RCC 7860 (cell line): Measurements from ENCODE around the gene SFXN2.
A peak's percentile ranks its signal among the peaks of the same experiment; 100 is the strongest.
"Not testable (repeated sequence)": the region's sequence is repeated elsewhere in the genome, so short reads cannot be mapped to it uniquely, and the experiment has no call there.

ENCODE experiments used
- DNase-seq: peaks from one replicate; pipeline ENCODE4 v3.0.0-alpha.2; 2015; ENCODE audit warnings: low spot score
- FAIRE-seq: peaks from 2 replicates; lab custom pipeline; 2012; peaks lifted over from hg19 to GRCh38; lab: Jason Lieb, UNC

Gene SFXN2

GRCh38 chr10:102679596-102679995, 34.8 kb upstream of the SFXN2 start:
- FAIRE-seq (peak; percentile 56), DNase-seq (no peak)

- FAIRE-seq = no peak
- no peak for DNase-seq
Observed at GRCh38 chr10:102681696-102682095, 32.7 kb upstream of the SFXN2 start.

DNA sequence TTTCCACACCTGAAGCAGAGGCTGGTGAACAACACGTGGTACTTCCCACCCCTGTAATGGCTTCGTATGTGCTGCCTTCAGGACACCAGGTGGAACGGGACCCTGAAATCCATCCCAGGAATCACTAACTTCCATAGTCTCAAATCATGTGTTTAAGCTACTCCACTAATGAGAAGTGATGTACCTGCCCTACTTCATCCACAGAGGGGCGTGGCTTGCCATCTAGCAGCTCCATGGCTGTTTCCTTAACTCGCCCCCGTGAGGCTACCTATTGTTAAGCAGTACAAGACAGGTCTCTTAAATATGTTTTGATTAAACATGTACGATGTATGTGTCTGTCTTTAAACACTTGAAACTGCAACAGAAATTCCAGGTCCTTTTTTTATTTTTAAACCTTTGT, 32.0 kb upstream of the SFXN2 start:
- FAIRE-seq = no peak
- DNase-seq = no peak

- no peak for DNase-seq
- FAIRE-seq = no peak
Observed at GRCh38 chr10:102682981-102683380, 31.5 kb upstream of the SFXN2 start.

DNA sequence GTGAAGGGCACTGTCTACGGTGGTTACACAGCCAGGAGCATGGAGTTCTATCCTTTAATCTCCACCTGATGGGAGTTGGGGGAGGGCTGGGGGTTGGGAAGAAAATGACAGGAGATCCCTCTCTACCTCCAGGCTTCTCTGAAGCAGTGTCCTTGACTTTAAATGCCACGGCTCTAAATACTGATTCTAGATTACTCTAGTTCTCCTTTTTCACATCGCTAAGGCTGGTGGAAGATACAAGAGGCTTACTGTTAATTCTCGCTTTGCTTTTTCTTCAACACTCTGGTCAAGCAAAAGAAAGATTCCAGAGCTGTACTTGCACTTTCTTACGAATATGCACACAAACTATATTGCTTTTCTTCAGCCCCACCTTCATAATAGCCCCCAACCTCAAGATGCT, 30.7 kb upstream of the SFXN2 start:
- FAIRE-seq (no peak), DNase-seq (no peak)

DNA sequence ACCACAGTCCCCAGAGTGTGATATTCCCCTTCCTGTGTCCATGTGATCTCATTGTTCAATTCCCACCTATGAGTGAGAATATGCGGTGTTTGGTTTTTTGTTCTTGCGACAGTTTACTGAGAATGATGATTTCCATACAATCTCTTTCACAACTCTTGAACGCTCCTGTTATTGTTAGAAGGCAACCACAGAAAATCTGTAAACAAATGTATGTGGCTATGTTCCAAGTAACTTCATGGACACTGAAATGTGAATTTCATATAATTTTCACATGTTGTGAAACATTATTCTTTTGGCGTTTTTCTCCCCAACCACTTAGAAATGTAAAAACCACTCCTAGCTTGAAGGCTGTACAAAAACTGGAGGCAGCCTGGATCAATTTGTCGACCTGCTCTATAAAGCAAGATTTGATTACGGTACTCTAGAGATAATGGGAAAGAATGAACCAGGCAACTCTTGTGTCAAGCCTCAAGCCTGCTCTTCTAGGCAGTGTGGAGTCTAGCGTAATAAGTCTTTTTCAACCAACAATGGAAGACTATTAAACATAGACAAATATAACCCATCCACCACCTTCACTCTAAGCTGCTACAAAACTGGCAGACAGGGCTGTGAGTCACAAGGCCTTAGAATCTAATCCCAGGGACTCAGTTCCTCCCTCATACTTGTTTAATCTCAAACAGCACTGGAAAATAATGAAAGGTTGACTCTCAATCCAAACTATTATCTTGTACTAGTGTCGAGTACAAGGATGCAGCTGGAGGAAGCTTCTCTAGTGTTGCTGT, 23.0 kb upstream of the SFXN2 start:
- DNase-seq (no peak), FAIRE-seq (no peak)

GRCh38 chr10:102695401-102695800, 19.0 kb upstream of the SFXN2 start:
- not testable (repeated sequence) for FAIRE-seq

GRCh38 chr10:102696736-102697135, 17.7 kb upstream of the SFXN2 start:
- DNase-seq (no peak), FAIRE-seq (no peak)

More at GRCh38 chr10:102695401-102695800, 19.0 kb upstream of the SFXN2 start:
- DNase-seq = not testable (repeated sequence)

- FAIRE-seq = no peak
Observed at GRCh38 chr10:102698894-102699293, 15.5 kb upstream of the SFXN2 start.

DNA sequence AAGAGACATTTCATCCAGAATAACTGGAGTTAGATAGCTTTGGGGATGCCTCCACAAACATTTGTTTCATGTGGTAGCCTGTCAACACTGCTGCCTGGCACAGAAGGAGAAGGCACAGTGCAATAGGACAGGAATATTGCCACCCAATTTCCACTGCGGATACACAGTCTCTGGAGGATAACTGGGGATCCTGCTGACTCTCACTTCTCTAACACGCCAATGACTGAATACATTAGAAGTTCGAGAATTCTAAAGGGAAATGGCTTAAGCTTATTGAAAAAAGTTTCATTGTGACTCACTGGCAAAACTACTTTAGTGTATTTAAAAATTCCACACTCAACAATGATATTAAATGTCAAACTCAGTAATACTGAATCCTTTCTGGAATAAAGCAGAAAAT, 13.2 kb upstream of the SFXN2 start:
- FAIRE-seq (no peak), DNase-seq (no peak)

More at GRCh38 chr10:102698894-102699293, 15.5 kb upstream of the SFXN2 start:
- no peak for DNase-seq

DNA sequence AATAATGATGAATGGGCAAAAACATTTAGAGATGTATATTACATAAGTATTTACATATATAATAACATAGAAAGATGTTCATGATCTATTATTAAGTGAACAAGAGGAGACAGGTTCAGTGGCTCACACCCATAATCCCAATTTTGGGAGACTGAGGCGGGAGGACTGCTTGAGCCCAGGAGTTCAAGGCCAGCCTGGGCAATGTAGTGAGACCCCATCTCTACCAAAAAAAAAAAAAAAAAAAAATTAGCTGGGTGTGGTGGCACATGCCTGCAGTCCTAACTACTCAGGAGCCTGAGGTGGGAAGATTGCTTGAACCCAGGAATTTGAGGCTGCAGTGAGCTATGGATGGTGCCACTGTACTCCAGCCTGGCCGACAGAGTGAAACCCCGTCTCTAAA, 12.6 kb upstream of the SFXN2 start:
- FAIRE-seq (no peak), DNase-seq (no peak)

DNA sequence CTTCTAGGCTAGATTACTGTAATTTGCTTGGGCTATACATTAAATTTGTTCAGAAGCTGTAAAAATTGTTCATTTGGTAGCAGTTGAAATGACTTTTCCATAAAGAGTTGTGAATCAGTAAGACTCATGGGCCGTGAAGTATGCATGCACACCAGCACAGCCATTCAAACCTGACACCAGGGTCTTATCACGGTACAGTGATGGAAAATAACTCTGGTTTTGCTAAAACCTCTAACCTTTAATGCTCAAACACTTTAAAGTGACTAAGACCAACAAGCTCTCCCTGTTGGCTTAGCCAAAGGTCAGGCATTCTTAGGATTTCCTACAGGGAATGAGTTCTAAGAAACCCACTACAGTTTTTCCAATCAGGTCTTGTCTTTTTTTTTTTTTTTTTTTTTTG, 11.7 kb upstream of the SFXN2 start:
- DNase-seq (peak; percentile 55), FAIRE-seq (peak; percentile 86)

DNA sequence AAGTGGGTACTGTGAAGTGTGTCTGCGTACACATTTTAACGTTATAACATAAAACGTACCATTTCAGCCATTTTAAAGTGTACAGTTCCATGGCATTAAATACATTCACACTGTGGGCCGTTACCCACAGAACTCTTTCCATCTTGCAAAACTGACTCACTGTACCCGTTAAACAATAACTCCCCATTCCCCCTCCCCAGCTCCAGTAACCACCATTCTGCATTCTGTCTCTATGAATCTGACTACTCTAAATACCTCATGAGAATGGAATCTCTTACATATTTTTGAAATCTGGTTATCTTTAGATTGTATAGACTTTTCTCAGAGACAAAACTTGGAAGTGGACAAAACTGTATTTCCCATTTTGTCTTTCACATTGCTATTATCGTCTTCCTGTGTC, 9.5 kb upstream of the SFXN2 start:
- FAIRE-seq = peak; percentile 96
- peak; percentile 85 for DNase-seq

DNA sequence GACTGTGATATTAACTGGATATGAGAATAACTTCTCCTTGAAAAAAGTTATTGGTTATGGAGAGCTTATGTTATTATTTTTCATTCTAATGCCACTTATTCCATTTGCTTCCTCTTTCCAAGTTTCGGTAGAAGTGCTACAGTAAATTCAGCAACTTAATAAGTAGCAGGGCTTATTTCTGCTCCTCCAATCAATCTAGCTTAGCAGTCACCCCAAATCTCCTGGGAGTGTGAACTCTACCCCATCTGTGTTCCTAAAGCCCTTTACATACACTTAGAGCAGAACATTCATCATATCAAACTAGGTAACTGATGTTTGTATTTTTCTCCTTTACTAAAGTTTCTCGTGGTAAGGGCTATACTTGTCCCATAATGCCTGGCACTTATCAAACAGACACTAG, 8.9 kb upstream of the SFXN2 start:
- DNase-seq (no peak), FAIRE-seq (no peak)

- peak; percentile 44 for FAIRE-seq
- peak; percentile 53 for DNase-seq
Observed at GRCh38 chr10:102710609-102711008, 3.8 kb upstream of the SFXN2 start.

DNA sequence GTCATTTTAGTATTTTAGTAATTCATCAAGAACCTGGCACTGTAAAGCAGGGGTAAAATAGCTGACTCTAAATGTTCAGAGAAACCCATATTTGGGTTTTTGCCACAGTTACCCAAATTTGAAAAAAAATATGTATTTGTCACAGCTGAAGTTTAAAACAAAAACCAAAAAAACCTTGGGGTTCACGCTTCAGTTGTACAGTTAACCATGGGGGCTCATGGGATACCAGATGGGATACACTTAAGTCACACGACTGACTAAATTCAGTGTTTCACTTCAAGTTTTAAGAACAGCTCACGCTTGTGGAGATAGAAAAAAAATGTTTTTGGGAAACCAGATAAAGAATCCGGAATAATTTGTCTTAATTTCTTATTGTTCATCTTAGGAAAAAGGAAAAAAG, 2.3 kb upstream of the SFXN2 start:
- no peak for FAIRE-seq

DNA sequence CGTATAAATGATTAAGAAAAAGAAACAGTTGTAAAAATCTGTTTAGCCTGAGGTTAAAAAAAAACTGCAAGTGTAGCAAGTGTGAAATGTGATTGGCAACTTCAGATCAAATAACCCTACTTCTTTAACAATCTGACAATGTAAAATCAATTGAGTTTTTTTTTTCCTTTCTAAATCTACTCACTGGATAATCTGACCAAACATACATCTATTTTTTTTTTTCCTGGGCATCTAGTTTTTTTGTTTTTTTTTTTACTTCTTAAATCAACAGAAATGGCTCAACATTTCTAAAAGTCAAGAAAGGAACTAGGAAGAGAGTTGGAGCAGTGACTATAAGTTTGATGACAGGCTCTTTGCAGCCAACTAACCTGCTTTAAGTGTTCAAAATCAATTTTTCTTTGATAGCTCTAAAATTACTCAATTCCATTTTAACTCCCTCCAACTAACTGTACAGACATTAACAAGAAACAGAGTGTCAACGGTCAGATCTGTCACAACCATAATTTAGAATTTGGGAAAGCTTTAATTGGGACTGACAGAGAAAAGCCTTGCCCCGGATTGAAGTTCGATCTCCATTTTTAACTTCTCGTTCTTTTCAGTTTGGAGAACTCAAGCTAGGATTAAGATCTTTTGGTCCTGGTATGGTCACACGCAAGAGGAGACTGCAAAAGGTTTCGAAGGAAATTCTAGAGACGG, 1.4 kb upstream of the SFXN2 start:
- FAIRE-seq (no peak), DNase-seq (no peak)

More for the DNA sequence above, 2.3 kb upstream of the SFXN2 start:
- DNase-seq = no peak

DNA sequence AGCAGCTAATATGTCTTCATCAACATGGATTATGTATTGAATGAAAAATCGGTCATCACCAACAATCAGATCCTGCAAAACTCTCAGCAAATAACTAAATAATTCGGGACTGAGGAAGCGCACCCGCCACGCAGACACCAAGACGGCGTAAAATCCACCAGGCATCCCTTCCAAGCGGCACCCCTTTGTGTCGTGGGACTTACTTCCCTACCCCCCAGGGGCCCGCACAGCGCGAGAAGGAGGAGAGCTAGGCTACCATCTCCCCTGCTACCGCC, 960 bp upstream of the SFXN2 start:
- no peak for DNase-seq
- no peak for FAIRE-seq

GRCh38 chr10:102713814-102714620, 419 bp upstream of the SFXN2 start, which contains the start of gene ARL3:
Gene ARL3 (minus strand): TSS chr10:102714397. CDS start chr10:102714275, 122 bp downstream.
- peak; percentile 96 for DNase-seq
- FAIRE-seq = peak; percentile 72

- no peak for FAIRE-seq
- DNase-seq = no peak
Observed at GRCh38 chr10:102715880-102716279, 1.4 kb downstream of the SFXN2 start.

DNA sequence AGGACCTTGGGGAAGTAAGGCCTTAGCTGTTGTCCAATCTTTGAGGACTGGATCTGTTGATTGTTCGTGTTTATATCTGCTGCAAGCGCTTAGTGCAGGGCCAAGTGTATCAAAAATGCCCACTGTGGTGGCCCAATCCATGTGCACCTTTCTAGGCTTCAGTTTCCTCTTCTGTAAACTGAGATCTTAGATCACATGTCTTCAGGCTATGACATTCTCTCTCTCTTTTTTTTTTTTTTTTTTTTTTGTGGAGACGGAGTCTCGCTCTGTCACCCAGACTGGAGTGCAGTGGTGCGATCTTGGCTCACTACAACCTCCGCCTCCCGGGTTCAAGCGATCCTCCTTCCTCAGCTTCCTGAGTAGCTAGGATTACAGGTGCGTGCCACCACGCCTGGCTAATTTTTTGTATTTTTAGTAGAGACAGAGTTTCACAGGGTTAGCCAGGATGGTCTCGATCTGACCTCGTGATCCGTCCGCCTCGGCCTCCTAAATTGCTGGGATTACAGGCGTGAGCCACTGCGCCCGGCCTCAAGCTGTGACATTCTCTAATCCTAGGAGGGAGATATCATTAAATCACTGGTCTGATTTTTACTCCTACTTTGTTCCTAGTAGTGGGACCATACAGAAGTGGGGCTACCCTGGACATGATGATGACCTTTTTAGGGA, 2.6 kb downstream of the SFXN2 start:
- not testable (repeated sequence) for FAIRE-seq, DNase-seq
